Measurements from ENCODE around the gene COLQ. TPM values are rescaled to one million over a fixed set of nuclear protein-coding genes. Genes with fewer than 3 reads are reported as not detected.
"Not testable (repeated sequence)": the region's sequence is repeated elsewhere in the genome, so short reads cannot be mapped to it uniquely, and the experiment has no call there.

COLQ gene
- total RNA-seq, 2 experiments from 2014 or later: 3.3 to 4.3 TPM

GRCh38 chr3:15460891-15461531 is 60.5 kb downstream of the COLQ start:
- Mint-ChIP-seq H3K36me3 (ENCODE audit: low read depth) (peaks cover 6% of the 10 kb centered on the region), H3K27me3 (no peaks in the 10 kb centered on the region), H3K27ac (no peak overlapping the region), H3K4me1 (peaks cover 26% of the 10 kb centered on the region), H3K4me3 (no peak overlapping the region), H3K9me3 (peaks cover 3% of the 10 kb centered on the region)
- ChIA-PET POLR2A (no interaction called here), CTCF (interaction anchor here (0.9 kb wide), 1 partner anchor 31 kb away, joined by 3 read pairs; no protein-coding TSS in a partner anchor)
- DNase-seq: peak; percentile 29

- Mint-ChIP-seq H3K36me3 (ENCODE audit: low read depth) (peaks cover 4% of the 10 kb centered on the region), H3K4me1 (peaks cover 26% of the 10 kb centered on the region), H3K9me3 (peaks cover 3% of the 10 kb centered on the region), H3K27me3 (no peaks in the 10 kb centered on the region), H3K27ac (no peak overlapping the region), H3K4me3 (no peak overlapping the region)
- POLR2A ChIA-PET: no interaction called here
- no peak for DNase-seq
- CTCF ChIA-PET: interaction anchor here (2.2 kb wide), 1 partner anchor 28 kb away, joined by 8 read pairs; no protein-coding TSS in a partner anchor
Measured at GRCh38 chr3:15458212-15458780, 63.2 kb downstream of the COLQ start.

- H3K4me3 Mint-ChIP-seq; H3K36me3 Mint-ChIP-seq (ENCODE audit: low read depth); H3K27me3 Mint-ChIP-seq; H3K9me3 Mint-ChIP-seq; POLR2A ChIA-PET; H3K27ac Mint-ChIP-seq; DNase-seq: not testable (repeated sequence)
- peaks cover 21% of the 10 kb centered on the region for H3K4me1 Mint-ChIP-seq
- CTCF ChIA-PET: interaction anchor here (1.9 kb wide), 1 partner anchor 9 kb away, joined by 4 read pairs; no protein-coding TSS in a partner anchor
Measured at GRCh38 chr3:15456915-15457314, 64.6 kb downstream of the COLQ start.

GRCh38 chr3:15456321-15456720 is 65.2 kb downstream of the COLQ start:
- peaks cover 3% of the 10 kb centered on the region for H3K9me3 Mint-ChIP-seq
- peaks cover 18% of the 10 kb centered on the region for H3K4me1 Mint-ChIP-seq
- no peak overlapping the region for H3K27ac Mint-ChIP-seq
- ChIA-PET POLR2A (no interaction called here), CTCF (interaction anchor here (1.9 kb wide), 1 partner anchor 10 kb away, joined by 4 read pairs; no protein-coding TSS in a partner anchor)
- no peaks in the 10 kb centered on the region for H3K27me3 Mint-ChIP-seq
- H3K4me3 Mint-ChIP-seq: no peak overlapping the region
- H3K36me3 Mint-ChIP-seq (ENCODE audit: low read depth): peaks cover 4% of the 10 kb centered on the region
- DNase-seq: no peak

GRCh38 chr3:15455756-15456155 is 65.8 kb downstream of the COLQ start:
- Mint-ChIP-seq H3K9me3 (peaks cover 3% of the 10 kb centered on the region), H3K27ac (no peak overlapping the region), H3K27me3 (no peaks in the 10 kb centered on the region), H3K4me1 (peaks cover 12% of the 10 kb centered on the region), H3K4me3 (no peak overlapping the region), H3K36me3 (ENCODE audit: low read depth) (peaks cover 4% of the 10 kb centered on the region)
- ChIA-PET CTCF (interaction anchor here (1.9 kb wide), 1 partner anchor 11 kb away, joined by 4 read pairs; no protein-coding TSS in a partner anchor), POLR2A (no interaction called here)
- no peak for DNase-seq

- Mint-ChIP-seq H3K4me3 (no peak overlapping the region), H3K27ac (no peak overlapping the region), H3K4me1 (peaks cover 4% of the 10 kb centered on the region), H3K9me3 (peaks cover 3% of the 10 kb centered on the region), H3K36me3 (ENCODE audit: low read depth) (peaks cover 7% of the 10 kb centered on the region), H3K27me3 (no peaks in the 10 kb centered on the region)
- CTCF ChIA-PET: interaction anchor here (1.0 to 1.9 kb wide), 2 partner anchors 11 to 16 kb away, joined by 3 to 4 read pairs; no protein-coding TSS in a partner anchor
- DNase-seq: no peak
- POLR2A ChIA-PET: no interaction called here
Measured at GRCh38 chr3:15454965-15455364, 66.5 kb downstream of the COLQ start.

GRCh38 chr3:15453991-15454625 is 67.4 kb downstream of the COLQ start:
- DNase-seq: no peak
- no peaks in the 10 kb centered on the region for H3K27me3 Mint-ChIP-seq
- no peak overlapping the region for H3K27ac Mint-ChIP-seq
- ChIA-PET CTCF (interaction anchor here (1.0 to 1.5 kb wide), 2 partner anchors 13 to 17 kb away, joined by 3 to 6 read pairs; no protein-coding TSS in a partner anchor), POLR2A (no interaction called here)
- peaks cover 6% of the 10 kb centered on the region for H3K4me1 Mint-ChIP-seq
- H3K9me3 Mint-ChIP-seq: peaks cover 3% of the 10 kb centered on the region
- peaks cover 7% of the 10 kb centered on the region for H3K36me3 Mint-ChIP-seq (ENCODE audit: low read depth)
- H3K4me3 Mint-ChIP-seq: no peak overlapping the region

GRCh38 chr3:15453501-15453900 is 68.0 kb downstream of the COLQ start:
- ChIA-PET CTCF (interaction anchor here (1.0 to 1.5 kb wide), 2 partner anchors 13 to 15 kb away, joined by 3 to 6 read pairs; no protein-coding TSS in a partner anchor), POLR2A (no interaction called here)
- Mint-ChIP-seq H3K27me3 (no peaks in the 10 kb centered on the region), H3K4me1 (peaks cover 6% of the 10 kb centered on the region), H3K27ac (no peak overlapping the region), H3K4me3 (no peak overlapping the region), H3K9me3 (peaks cover 3% of the 10 kb centered on the region), H3K36me3 (ENCODE audit: low read depth) (peaks cover 7% of the 10 kb centered on the region)
- no peak for DNase-seq

GRCh38 chr3:15452961-15453360 is 68.5 kb downstream of the COLQ start:
- ChIA-PET POLR2A (no interaction called here), CTCF (interaction anchor here (1.0 to 1.5 kb wide), 2 partner anchors 14 to 16 kb away, joined by 3 to 6 read pairs; no protein-coding TSS in a partner anchor)
- no peak overlapping the region for H3K4me3 Mint-ChIP-seq
- no peaks in the 10 kb centered on the region for H3K9me3 Mint-ChIP-seq
- peaks cover 4% of the 10 kb centered on the region for H3K36me3 Mint-ChIP-seq (ENCODE audit: low read depth)
- no peaks in the 10 kb centered on the region for H3K27me3 Mint-ChIP-seq
- peaks cover 2% of the 10 kb centered on the region for H3K4me1 Mint-ChIP-seq
- DNase-seq: no peak
- H3K27ac Mint-ChIP-seq: no peak overlapping the region

GRCh38 chr3:15452156-15452555 is 69.3 kb downstream of the COLQ start:
- Mint-ChIP-seq H3K4me1 (peaks cover 2% of the 10 kb centered on the region), H3K9me3 (no peaks in the 10 kb centered on the region), H3K27ac (no peak overlapping the region), H3K4me3 (no peak overlapping the region), H3K36me3 (ENCODE audit: low read depth) (peaks cover 4% of the 10 kb centered on the region), H3K27me3 (no peaks in the 10 kb centered on the region)
- DNase-seq: no peak
- CTCF ChIA-PET: interaction anchor here (0.6 kb wide), 1 partner anchor 24 kb away, joined by 3 read pairs; no protein-coding TSS in a partner anchor
- POLR2A ChIA-PET: no interaction called here

- POLR2A ChIA-PET: no interaction called here
- H3K27ac Mint-ChIP-seq: no peak overlapping the region
Measured at GRCh38 chr3:15451216-15452113, 70.0 kb downstream of the COLQ start.

GRCh38 chr3:15450438-15451215 is 70.9 kb downstream of the COLQ start:
- Mint-ChIP-seq H3K9me3 (no peaks in the 10 kb centered on the region), H3K4me3 (no peak overlapping the region), H3K27me3 (no peaks in the 10 kb centered on the region), H3K27ac (no peak overlapping the region), H3K4me1 (peaks cover 2% of the 10 kb centered on the region), H3K36me3 (ENCODE audit: low read depth) (peaks cover 6% of the 10 kb centered on the region)
- no peak for DNase-seq
- POLR2A ChIA-PET: no interaction called here
- CTCF ChIA-PET: interaction anchor here (1.1 to 1.2 kb wide), 2 partner anchors 20 to 175 kb away, joined by 3 read pairs; no protein-coding TSS in a partner anchor

More at GRCh38 chr3:15451216-15452113, 70.0 kb downstream of the COLQ start:
- H3K4me1 Mint-ChIP-seq: peaks cover 2% of the 10 kb centered on the region
- peaks cover 4% of the 10 kb centered on the region for H3K36me3 Mint-ChIP-seq (ENCODE audit: low read depth)
- no peaks in the 10 kb centered on the region for H3K27me3 Mint-ChIP-seq
- H3K4me3 Mint-ChIP-seq: no peak overlapping the region
- no peak for DNase-seq
- CTCF ChIA-PET: interaction anchor here (0.6 to 1.2 kb wide), 5 partner anchors 21 to 176 kb away, joined by 3 to 5 read pairs (median 3); no protein-coding TSS in a partner anchor
- no peaks in the 10 kb centered on the region for H3K9me3 Mint-ChIP-seq
